GM23338 (cell line): Measurements from ENCODE around the gene OLIG1. TPM values are rescaled to one million over a fixed set of nuclear protein-coding genes. Genes with fewer than 3 reads are reported as not detected.

Source experiments
- ATAC-seq: fragments of 200-7000 bp; cut with Tn5 transposase; 3 replicates; pipeline ENCODE4 v1.9.1; 2020
- DNase-seq: peaks from one replicate; pipeline ENCODE4 v3.0.0-alpha.2; 2015; ENCODE audit warnings: low spot score
- H2AFZ ChIP-seq: fragments of 200-600 bp; sonication (generic); 2 replicates; pipeline ENCODE4 v1.8.0; 2016; ENCODE audit warnings: antibody characterized with exemption, mild to moderate bottlenecking, moderate library complexity
- H3F3A ChIP-seq: fragments of 200-600 bp; sonication (generic); replicated peaks from 2 replicates; pipeline ENCODE4 v1.8.0; 2017; ENCODE audit warnings: antibody characterized with exemption, mixed run types, low read depth
- H3K27ac ChIP-seq: fragments of 200-600 bp; sonication (generic); 2 replicates; pipeline ENCODE4 v1.6.1; 2016; ENCODE audit warnings: low read depth
- H3K27me3 ChIP-seq: fragments of 200-600 bp; sonication (generic); 2 replicates; pipeline ENCODE4 v1.8.0; 2016; ENCODE audit warnings: mild to moderate bottlenecking, mixed run types, moderate library complexity; ENCODE audit not compliant: insufficient read depth
- H3K36me3 ChIP-seq: fragments of 200-600 bp; sonication (generic); 2 replicates; pipeline ENCODE4 v1.8.0; 2016; ENCODE audit warnings: mild to moderate bottlenecking; ENCODE audit not compliant: insufficient read depth
- H3K4me1 ChIP-seq: fragments of 200-600 bp; sonication (generic); 2 replicates; pipeline ENCODE4 v1.8.0; 2016; ENCODE audit warnings: mild to moderate bottlenecking, moderate library complexity; ENCODE audit not compliant: insufficient read depth
- H3K4me2 ChIP-seq: fragments of 200-600 bp; sonication (generic); 2 replicates; pipeline ENCODE4 v1.7.1; 2017; ENCODE audit warnings: mixed run types
- H3K4me3 ChIP-seq: fragments of 200-600 bp; sonication (generic); 2 replicates; pipeline ENCODE4 v1.6.1; 2016; ENCODE audit warnings: mixed run types
- H3K79me2 ChIP-seq: fragments of 200-600 bp; sonication (generic); replicated peaks from 2 replicates; pipeline ENCODE4 v1.8.0; 2017; ENCODE audit warnings: mild to moderate bottlenecking; ENCODE audit not compliant: insufficient read depth
- H3K9me2 ChIP-seq: fragments of 200-600 bp; sonication (generic); 2 replicates; pipeline ENCODE4 v1.8.0; 2017; ENCODE audit not compliant: insufficient read depth
- H4K20me1 ChIP-seq: fragments of 200-600 bp; sonication (generic); replicated peaks from 2 replicates; pipeline ENCODE4 v1.8.0; 2017; ENCODE audit warnings: mild to moderate bottlenecking; ENCODE audit not compliant: insufficient read depth
- H3K27ac Mint-ChIP-seq: 2 replicates; pipeline ENCODE4 v1.8.0; 2020; ENCODE audit warnings: inconsistent platforms, mild to moderate bottlenecking, moderate library complexity, mixed read lengths
- H3K27me3 Mint-ChIP-seq: 3 replicates; pipeline ENCODE4 v1.8.0; 2022; ENCODE audit warnings: low read depth, mild to moderate bottlenecking, moderate library complexity, mixed read lengths, inconsistent platforms; ENCODE audit not compliant: insufficient read depth, poor library complexity
- H3K36me3 Mint-ChIP-seq: 3 replicates; pipeline ENCODE4 v1.8.0; 2021; ENCODE audit warnings: low read depth, mild to moderate bottlenecking, inconsistent platforms, moderate library complexity, mixed read lengths
- H3K4me1 Mint-ChIP-seq: 3 replicates; pipeline ENCODE4 v1.8.0; 2020; ENCODE audit warnings: mild to moderate bottlenecking, inconsistent platforms, mixed read lengths
- H3K4me3 Mint-ChIP-seq: 3 replicates; pipeline ENCODE4 v1.8.0; 2021; ENCODE audit warnings: moderate library complexity, mild to moderate bottlenecking, inconsistent platforms, mixed read lengths
- H3K9me3 Mint-ChIP-seq: 3 replicates; pipeline ENCODE4 v1.8.0; 2020; ENCODE audit warnings: moderate library complexity, mild to moderate bottlenecking, inconsistent platforms, mixed read lengths
- CREB1 ChIP-seq: fragments of 250-450 bp; sonication (Bioruptor Pico); IDR thresholded peaks from 2 replicates; pipeline ENCODE4 v1.5.0; 2020; ENCODE audit warnings: low read depth, mild to moderate bottlenecking, moderate library complexity
- EZH2 ChIP-seq: fragments of 200-600 bp; sonication (generic); IDR thresholded peaks from one replicate; pipeline ENCODE4 v1.8.0; 2017; ENCODE audit warnings: antibody characterized with exemption, mild to moderate bottlenecking, low read depth; ENCODE audit not compliant: unreplicated experiment
- EZH2phosphoT487 ChIP-seq: fragments of 200-600 bp; sonication (generic); IDR thresholded peaks from one replicate; pipeline ENCODE4 v1.8.1; 2018; ENCODE audit warnings: antibody characterized with exemption; ENCODE audit not compliant: unreplicated experiment
- JUNB ChIP-seq: IDR thresholded peaks from one replicate; pipeline ENCODE4 v1.6.1; 2016; ENCODE audit warnings: antibody characterized with exemption; ENCODE audit not compliant: unreplicated experiment
- NANOG ChIP-seq: IDR thresholded peaks from 2 replicates; pipeline ENCODE4 v1.6.1; 2016; ENCODE audit warnings: antibody characterized with exemption, borderline replicate concordance
- POLR2AphosphoS5 ChIP-seq: IDR thresholded peaks from 2 replicates; pipeline ENCODE4 v1.6.1; 2016; ENCODE audit warnings: antibody characterized with exemption, low read depth
- REST ChIP-seq: IDR thresholded peaks from one replicate; pipeline ENCODE4 v1.6.1; 2018; ENCODE audit warnings: antibody characterized with exemption; ENCODE audit not compliant: unreplicated experiment
- STAT1 ChIP-seq: IDR thresholded peaks from one replicate; pipeline ENCODE4 v1.6.1; 2016; ENCODE audit warnings: antibody characterized with exemption; ENCODE audit not compliant: unreplicated experiment
- ZNF114 ChIP-seq: fragments of 250-450 bp; sonication (Bioruptor Pico); IDR thresholded peaks from 2 replicates; pipeline ENCODE4 v1.5.0; 2020; ENCODE audit warnings: mild to moderate bottlenecking, moderate library complexity
- ZNF331 ChIP-seq: fragments of 250-450 bp; sonication (Bioruptor Pico); IDR thresholded peaks from 2 replicates; pipeline ENCODE4 v1.5.0; 2020; ENCODE audit warnings: low read depth, mild to moderate bottlenecking, moderate library complexity
- polyA plus RNA-seq: library from polyadenylated mRNA; unstranded; fragments of >200 nt; fragmentation: Nextera tagmentation; extraction: Ambion mirVana; gene quantifications from 2 replicates; pipeline ENCODE4 v1.2.1, GENCODE V29; 2016
- total RNA-seq: library from RNA; depleted of rRNA; stranded (reverse); fragments of >200 nt; shearing (Covaris generic); gene quantifications from 2 replicates; pipeline ENCODE4 v1.2.3, GENCODE V29; 2014
- TF ChIP-seq, protein P1 (sequence below): IDR thresholded peaks from 2 replicates; pipeline ENCODE4 v1.6.1; 2016; ENCODE audit warnings: antibody characterized with exemption
- TF ChIP-seq, protein P2 (sequence below): fragments of 250-450 bp; sonication (Bioruptor Pico); IDR thresholded peaks from 2 replicates; pipeline ENCODE4 v1.5.0; 2020; ENCODE audit warnings: mild to moderate bottlenecking, moderate library complexity
- TF ChIP-seq, protein P3 (sequence below), 2 experiments: fragments of 200-600 bp in 1 of 2; sonication (generic) in 1 of 2; conservative IDR thresholded peaks; 2 replicates each; pipeline versions ENCODE4 v1.5.1 to v1.6.1; 2016 to 2017; ENCODE audit warnings: antibody characterized with exemption in 2 of 2, low read depth in 2 of 2, mild to moderate bottlenecking in 2 of 2, moderate library complexity in 1 of 2

The OLIG1 gene
- total and polyA plus RNA-seq, 2 experiments from 2014 or later = 0.14 to 0.81 TPM

DNA sequence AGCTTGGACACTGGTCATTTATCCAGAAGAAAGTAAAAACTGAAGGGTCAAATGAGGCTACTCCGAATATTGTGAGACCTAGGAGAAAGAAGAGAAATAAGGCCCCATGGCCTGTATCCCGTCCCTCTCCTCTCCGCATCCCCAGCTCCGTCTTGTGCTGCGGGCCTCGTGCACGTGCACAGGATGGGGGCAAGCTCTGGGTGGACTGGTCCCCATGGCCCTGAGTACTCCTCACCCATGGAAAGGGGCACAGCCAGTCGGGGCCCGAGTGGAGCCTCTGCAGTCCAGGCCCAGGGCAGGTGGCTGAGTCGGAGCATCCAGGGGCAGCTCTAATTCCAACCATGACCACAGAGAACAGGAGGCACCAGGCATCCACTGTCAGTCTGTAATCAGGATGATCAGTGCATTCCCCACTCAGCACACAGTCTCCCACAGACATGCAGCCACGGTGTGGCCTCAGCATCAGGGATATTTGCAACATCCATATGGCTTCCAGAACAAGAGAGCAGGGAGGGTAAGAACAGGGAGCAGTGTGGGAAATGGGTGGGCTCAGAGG lies 12.5 kb upstream of the OLIG1 start:
- no peaks in the 10 kb centered on the region for H3F3A ChIP-seq
- TF ChIP-seq, protein P1, sequence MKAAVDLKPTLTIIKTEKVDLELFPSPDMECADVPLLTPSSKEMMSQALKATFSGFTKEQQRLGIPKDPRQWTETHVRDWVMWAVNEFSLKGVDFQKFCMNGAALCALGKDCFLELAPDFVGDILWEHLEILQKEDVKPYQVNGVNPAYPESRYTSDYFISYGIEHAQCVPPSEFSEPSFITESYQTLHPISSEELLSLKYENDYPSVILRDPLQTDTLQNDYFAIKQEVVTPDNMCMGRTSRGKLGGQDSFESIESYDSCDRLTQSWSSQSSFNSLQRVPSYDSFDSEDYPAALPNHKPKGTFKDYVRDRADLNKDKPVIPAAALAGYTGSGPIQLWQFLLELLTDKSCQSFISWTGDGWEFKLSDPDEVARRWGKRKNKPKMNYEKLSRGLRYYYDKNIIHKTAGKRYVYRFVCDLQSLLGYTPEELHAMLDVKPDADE = no peak
- TF ChIP-seq CREB1 (CRISPR knock-in tag) (no peak), EZH2 (no peak), ZNF114 (no peak), POLR2AphosphoS5 (no peak), REST (no peak), NANOG (no peak), STAT1 (no peak), JUNB (no peak), ZNF331 (no peak), EZH2phosphoT487 (no peak)
- TF ChIP-seq, protein P2, sequence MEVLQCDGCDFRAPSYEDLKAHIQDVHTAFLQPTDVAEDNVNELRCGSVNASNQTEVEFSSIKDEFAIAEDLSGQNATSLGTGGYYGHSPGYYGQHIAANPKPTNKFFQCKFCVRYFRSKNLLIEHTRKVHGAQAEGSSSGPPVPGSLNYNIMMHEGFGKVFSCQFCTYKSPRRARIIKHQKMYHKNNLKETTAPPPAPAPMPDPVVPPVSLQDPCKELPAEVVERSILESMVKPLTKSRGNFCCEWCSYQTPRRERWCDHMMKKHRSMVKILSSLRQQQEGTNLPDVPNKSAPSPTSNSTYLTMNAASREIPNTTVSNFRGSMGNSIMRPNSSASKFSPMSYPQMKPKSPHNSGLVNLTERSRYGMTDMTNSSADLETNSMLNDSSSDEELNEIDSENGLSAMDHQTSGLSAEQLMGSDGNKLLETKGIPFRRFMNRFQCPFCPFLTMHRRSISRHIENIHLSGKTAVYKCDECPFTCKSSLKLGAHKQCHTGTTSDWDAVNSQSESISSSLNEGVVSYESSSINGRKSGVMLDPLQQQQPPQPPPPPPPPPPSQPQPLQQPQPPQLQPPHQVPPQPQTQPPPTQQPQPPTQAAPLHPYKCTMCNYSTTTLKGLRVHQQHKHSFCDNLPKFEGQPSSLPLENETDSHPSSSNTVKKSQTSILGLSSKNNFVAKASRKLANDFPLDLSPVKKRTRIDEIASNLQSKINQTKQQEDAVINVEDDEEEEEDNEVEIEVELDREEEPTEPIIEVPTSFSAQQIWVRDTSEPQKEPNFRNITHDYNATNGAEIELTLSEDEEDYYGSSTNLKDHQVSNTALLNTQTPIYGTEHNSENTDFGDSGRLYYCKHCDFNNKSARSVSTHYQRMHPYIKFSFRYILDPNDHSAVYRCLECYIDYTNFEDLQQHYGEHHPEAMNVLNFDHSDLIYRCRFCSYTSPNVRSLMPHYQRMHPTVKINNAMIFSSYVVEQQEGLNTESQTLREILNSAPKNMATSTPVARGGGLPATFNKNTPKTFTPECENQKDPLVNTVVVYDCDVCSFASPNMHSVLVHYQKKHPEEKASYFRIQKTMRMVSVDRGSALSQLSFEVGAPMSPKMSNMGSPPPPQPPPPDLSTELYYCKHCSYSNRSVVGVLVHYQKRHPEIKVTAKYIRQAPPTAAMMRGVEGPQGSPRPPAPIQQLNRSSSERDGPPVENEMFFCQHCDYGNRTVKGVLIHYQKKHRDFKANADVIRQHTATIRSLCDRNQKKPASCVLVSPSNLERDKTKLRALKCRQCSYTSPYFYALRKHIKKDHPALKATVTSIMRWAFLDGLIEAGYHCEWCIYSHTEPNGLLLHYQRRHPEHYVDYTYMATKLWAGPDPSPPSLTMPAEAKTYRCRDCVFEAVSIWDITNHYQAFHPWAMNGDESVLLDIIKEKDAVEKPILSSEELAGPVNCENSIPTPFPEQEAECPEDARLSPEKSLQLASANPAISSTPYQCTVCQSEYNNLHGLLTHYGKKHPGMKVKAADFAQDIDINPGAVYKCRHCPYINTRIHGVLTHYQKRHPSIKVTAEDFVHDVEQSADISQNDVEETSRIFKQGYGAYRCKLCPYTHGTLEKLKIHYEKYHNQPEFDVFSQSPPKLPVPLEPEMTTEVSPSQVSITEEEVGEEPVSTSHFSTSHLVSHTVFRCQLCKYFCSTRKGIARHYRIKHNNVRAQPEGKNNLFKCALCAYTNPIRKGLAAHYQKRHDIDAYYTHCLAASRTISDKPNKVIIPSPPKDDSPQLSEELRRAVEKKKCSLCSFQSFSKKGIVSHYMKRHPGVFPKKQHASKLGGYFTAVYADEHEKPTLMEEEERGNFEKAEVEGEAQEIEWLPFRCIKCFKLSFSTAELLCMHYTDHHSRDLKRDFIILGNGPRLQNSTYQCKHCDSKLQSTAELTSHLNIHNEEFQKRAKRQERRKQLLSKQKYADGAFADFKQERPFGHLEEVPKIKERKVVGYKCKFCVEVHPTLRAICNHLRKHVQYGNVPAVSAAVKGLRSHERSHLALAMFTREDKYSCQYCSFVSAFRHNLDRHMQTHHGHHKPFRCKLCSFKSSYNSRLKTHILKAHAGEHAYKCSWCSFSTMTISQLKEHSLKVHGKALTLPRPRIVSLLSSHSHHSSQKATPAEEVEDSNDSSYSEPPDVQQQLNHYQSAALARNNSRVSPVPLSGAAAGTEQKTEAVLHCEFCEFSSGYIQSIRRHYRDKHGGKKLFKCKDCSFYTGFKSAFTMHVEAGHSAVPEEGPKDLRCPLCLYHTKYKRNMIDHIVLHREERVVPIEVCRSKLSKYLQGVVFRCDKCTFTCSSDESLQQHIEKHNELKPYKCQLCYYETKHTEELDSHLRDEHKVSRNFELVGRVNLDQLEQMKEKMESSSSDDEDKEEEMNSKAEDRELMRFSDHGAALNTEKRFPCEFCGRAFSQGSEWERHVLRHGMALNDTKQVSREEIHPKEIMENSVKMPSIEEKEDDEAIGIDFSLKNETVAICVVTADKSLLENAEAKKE (CRISPR knock-in tag) = no peak
- TF ChIP-seq, protein P3, sequence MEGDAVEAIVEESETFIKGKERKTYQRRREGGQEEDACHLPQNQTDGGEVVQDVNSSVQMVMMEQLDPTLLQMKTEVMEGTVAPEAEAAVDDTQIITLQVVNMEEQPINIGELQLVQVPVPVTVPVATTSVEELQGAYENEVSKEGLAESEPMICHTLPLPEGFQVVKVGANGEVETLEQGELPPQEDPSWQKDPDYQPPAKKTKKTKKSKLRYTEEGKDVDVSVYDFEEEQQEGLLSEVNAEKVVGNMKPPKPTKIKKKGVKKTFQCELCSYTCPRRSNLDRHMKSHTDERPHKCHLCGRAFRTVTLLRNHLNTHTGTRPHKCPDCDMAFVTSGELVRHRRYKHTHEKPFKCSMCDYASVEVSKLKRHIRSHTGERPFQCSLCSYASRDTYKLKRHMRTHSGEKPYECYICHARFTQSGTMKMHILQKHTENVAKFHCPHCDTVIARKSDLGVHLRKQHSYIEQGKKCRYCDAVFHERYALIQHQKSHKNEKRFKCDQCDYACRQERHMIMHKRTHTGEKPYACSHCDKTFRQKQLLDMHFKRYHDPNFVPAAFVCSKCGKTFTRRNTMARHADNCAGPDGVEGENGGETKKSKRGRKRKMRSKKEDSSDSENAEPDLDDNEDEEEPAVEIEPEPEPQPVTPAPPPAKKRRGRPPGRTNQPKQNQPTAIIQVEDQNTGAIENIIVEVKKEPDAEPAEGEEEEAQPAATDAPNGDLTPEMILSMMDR (conservative IDR thresholded peaks at IDR 0.05; ENCODE audit: low read depth in 2 of 2) = no peak
- Mint-ChIP-seq H3K27me3 (peaks cover 12% of the 10 kb centered on the region), H3K36me3 (no peaks in the 10 kb centered on the region), H3K27ac (no peak overlapping the region), H3K9me3 (no peaks in the 10 kb centered on the region), H3K4me3 (no peak overlapping the region), H3K4me1 (no peaks in the 10 kb centered on the region; the same call in 1 of the 3 replicates)
- H3K27me3 ChIP-seq = no peaks in the 10 kb centered on the region
- ATAC-seq (no peak), DNase-seq (no peak)
- H3K27ac ChIP-seq = no peak overlapping the region
- H4K20me1 ChIP-seq = no peaks in the 10 kb centered on the region
- no peaks in the 10 kb centered on the region for H3K4me1 ChIP-seq
- no peak overlapping the region for H3K4me2 ChIP-seq
- H2AFZ ChIP-seq = no peak overlapping the region
- H3K9me2 ChIP-seq = no peaks in the 10 kb centered on the region
- no peaks in the 10 kb centered on the region for H3K36me3 ChIP-seq
- no peaks in the 10 kb centered on the region for H3K79me2 ChIP-seq
- H3K4me3 ChIP-seq = no peak overlapping the region
